Skin epidermis (tissue), 12 donors: ENCODE results near the gene EEF2K.
A peak's percentile ranks its signal among the peaks of the same experiment; 100 is the strongest.
"Not testable (repeated sequence)": the region's sequence is repeated elsewhere in the genome, so short reads cannot be mapped to it uniquely, and the experiment has no call there.

ENCODE experiments used
- H3K27ac ChIP-seq, 21 experiments: fragments of 200-600 bp; sonication (generic) in 11 of 21; one replicate each; pipeline ENCODE4 v1.5.0; 2020; ENCODE audit warnings: mild to moderate bottlenecking in 3 of 21, inconsistent platforms in 2 of 21, moderate library complexity in 2 of 21
- H3K4me3 ChIP-seq, 7 experiments: fragments of 200-600 bp; sonication (generic) in 2 of 7; one replicate each; pipeline ENCODE4 v1.5.0; 2020; ENCODE audit warnings: inconsistent platforms in 2 of 7, mild to moderate bottlenecking in 2 of 7, moderate library complexity in 1 of 7

Gene EEF2K

DNA sequence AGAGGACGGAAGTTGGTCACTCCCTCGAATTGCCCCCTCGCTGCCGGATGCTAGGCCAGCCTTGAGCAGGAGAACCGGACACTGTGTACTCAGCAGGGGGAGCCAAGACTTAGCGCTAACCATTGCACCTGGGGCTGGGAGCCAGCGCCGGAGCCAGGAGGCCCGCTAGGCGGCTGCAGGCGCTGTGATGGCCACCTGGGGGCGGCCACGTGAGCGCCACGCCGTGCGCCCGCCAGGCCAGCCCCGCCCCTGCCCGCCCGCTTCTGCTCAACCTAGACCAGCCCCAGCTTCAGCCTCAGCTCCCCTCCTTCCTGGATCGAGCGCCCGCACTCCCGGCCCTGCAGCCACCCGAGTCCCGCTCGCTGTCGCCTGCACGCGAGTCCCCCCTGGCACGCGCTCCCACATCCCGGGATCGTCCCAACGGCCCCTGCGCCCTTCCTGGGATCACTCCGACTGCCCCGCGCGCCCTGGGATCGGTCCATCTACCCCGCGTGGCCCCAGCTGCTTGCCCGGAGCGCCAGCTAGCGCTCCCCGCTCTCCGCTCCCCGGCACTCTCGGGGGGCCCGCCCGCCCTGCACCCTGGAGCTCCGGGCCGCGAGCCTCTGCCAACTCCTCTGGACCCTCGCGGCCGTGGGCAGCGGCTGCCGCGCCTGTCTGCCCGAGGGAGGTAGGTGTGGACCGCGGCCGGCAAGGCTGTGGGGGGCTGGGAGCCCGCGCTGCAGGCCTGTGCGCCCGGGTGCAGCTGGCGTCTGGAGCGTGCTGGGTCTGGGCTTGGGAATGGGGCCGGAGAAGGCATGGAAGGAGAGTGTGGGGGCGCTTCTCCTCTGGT, at the start of gene EEF2K:
TSS of gene EEF2K (plus strand) at position 266 of the 829 bp plus-strand sequence. CDS start 19,452 bp downstream, outside the sequence.
- Histone ChIP-seq H3K4me3 (peak within 1 kb of the TSS; percentile 64 to 98 (median 92)), H3K27ac (peak within 1 kb of the TSS; percentile 81 to 98 (median 93))

DNA sequence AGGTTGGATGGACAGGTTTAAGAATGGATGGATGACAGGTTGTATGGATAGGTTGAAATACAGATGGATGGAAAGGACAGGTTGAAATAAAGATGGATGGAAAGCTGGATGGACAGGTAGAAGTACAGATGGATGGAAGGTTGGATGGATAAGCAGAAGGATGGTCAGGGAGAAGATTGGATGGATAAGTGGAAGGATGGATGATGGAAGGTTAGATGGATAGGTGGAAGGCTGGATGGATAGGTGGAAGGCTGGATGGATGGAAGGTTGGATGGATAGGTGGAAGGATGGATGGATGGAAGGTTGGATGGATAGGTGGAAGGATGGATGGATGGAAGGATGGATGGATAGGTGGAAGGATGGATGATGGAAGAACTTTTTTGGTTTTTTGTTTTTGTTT, 44.7 kb upstream of the EEF2K start:
- H3K4me3 ChIP-seq: no peak overlapping the region

DNA sequence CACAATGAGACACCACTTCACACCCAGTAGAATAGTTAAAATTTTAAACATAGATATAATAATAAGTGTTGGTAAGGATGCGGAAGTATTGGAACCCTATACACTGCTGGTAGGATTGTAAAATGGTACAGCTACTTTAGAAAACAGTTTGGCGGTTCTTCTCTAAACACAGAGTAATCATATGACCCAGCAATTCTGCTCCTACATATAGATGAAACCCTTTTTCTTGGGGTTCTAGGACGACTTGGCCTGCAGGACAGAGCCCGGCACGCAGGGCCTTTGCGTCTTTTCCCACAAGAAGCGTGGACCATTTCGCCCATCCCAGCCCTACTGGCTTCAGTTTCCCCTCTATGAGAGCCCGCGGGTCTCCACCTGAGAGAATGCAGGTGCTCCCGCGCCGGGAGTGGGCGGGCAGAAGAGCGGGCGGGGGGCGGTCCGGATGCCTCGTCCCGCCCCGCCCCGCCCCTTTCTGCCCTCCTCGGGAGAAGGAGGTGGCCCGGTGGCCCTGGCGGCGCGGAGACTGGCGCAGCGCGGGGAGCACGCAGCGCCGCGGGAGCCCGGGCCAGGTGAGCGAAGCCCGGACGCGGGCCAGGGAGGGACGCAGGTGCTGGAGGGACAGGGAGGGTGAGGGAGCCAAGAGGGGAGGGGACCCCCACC, 44.0 kb upstream of the EEF2K start, which contains the start of gene SDR42E2:
TSS of gene SDR42E2 (plus strand) at position 508 of the 657 bp plus-strand sequence. CDS start 3,077 bp downstream, outside the sequence.
- peak within 1 kb of the TSS in 2 of 7 experiments; percentile 1 to 8 for H3K4me3 ChIP-seq

More for the DNA sequence above, 44.7 kb upstream of the EEF2K start:
- H3K27ac ChIP-seq: no peak overlapping the region

DNA sequence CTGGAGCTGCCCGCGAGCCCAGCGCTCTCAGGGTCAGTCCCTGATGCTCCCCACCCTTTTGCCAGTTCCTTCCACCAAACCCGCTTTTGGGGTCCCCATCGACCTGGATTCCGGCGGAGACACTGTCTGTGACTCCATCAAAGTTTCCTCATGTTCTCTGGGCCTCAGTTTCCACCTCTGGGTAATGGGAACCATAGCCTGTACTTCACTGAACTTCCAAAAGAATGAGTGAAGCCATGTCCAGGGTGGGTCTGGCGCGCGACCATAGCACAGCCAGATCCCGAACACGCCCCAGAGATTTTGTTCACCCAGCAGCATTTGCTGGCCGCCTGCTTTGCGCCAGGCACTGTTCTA, 43.4 kb upstream of the EEF2K start:
- no peak overlapping the region for H3K27ac ChIP-seq
- H3K4me3 ChIP-seq: peak overlapping the region in 1 of 7 experiments; percentile 1

More for the DNA sequence above, 44.0 kb upstream of the EEF2K start, which contains the start of gene SDR42E2:
- H3K27ac ChIP-seq: no peak within 1 kb of the TSS

DNA sequence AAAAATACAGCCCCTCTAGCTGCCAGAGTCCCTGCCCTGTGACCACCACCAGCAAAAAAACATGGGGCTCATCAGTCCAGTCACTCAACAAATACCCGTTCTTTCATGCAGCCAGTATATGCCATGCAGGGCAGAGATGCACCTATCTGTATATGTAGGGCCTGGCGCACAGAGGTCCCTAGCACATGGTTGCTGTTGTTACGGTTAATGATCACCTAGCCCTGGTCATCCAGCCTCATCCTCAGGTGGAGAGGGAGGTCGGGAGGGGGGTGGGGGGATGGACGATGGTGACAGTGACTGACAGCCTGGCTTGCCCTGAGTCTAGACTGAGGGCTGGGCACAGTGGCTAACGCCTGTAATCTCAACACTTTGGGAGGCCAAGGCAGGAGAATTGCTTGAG, 42.3 kb upstream of the EEF2K start:
- H3K4me3 ChIP-seq: no peak overlapping the region
- H3K27ac ChIP-seq: no peak overlapping the region

DNA sequence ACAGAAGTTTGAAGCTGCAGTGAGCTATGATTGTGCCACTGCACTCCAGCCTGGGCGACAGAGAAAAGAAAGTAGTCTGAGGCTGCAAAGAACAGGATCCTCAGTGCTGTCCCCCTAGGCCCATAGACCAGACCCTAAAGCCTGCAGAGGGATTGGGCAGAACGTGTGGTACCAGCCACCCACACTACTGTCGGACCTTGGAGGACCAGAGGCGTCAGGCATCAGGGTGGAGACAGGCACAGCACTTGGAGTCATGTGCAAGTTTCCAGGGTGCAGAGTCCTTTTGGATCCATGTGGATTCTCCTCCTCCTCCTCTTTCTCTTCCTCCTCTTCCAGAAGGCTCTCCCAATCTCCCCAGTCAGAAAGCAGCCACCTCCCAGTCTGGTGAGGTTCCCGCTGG, 41.6 kb upstream of the EEF2K start:
- H3K4me3 ChIP-seq: no peak overlapping the region
- H3K27ac ChIP-seq: no peak overlapping the region

DNA sequence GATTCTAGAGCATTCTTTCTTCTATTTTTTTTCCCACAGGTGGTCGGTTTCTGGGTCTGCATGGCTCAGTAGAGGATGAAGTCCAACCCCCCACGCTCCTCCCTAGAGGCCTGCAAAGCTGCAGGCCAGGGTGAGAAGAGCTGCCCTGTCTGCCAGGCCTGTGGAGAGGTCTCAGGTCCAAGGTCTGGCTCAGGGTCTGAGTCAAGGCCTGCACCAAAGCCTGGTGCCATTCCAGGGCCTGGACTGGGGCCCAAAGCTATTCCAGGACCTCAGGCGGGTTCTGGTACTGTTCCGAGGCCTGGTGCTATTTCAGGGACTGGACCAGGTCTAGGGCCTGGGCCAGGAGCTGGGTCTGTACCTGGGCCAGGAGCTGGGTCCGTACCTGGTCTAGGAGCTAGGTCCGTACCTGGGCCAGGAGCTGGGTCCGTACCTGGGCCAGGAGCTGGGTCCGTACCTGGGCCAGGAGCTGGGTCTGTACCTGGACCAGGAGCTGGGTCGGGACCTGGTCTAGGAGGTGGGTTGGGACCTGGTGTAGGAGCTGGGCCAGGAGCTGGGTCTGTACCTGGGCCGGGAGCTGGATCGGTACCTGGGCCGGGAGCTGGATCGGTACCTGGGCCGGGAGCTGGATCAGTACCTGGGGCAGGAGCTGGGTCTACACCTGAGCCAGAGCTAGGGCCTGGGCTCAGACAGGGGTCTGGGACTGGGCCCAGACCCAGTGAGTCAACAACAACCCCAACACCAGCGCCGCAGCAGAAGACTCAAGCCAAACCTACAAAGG, 40.4 kb upstream of the EEF2K start:
- H3K27ac ChIP-seq: no peak overlapping the region
- no peak overlapping the region for H3K4me3 ChIP-seq

DNA sequence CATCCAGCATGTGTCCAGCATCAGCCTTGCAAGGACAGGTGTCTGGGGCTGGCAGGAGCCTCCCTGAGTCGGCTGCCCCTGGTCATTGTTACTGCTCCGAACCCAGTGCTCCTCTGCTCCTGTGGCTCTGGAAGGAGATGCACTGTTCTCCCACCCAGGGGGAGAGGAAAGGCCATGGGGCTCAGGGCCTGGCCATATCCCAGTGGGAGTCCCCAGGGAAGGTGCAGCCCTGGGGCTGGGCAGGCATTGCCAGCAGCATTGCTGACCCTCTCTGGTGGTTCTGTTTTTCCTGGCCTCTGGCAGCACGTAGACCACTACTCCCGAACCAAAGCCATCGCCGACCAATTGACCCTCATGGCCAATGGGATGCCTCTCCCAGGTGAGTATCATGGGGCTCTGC, 34.1 kb upstream of the EEF2K start:
- no peak overlapping the region for H3K27ac ChIP-seq

DNA sequence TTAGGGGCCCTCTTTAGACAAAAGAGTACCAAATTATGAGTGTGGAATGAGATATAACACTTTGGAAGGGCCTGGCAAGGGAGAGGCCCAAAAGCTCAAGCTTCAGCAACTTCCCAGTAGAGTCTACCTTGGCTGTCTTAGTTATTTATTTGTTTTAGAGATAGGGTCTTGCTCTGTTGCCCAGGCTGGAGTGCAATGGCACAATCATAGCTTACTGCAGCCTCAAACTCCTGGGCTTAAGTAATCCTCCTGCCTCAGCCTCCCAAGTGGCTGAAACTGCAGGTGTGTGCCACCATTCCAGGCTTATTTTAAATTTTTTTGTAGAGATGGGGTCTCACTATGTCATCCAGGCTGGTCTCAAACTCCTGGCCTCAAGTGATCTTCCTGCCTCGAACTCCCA, 33.4 kb upstream of the EEF2K start:
- not testable (repeated sequence) for H3K27ac ChIP-seq, H3K4me3 ChIP-seq

More for the DNA sequence above, 34.1 kb upstream of the EEF2K start:
- no peak overlapping the region for H3K4me3 ChIP-seq

DNA sequence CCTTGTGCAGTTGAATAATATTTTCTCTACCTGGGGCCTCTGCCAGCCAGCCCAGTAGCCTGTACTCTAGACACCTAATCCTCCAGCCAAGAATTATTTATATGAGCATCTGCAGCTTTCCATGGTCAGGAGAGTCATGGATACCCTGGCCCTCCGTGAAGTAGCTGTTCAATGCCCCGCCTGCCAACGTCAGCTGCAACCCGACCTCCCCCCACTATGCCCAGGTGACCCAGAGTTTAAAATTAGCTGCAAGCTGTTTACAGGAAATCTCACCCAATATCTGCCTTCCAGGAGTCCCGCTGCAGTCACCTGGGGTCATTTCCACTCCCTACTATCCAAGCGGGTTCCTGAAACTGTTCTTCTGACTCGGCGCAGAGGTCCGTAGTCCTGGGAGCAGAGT, 31.4 kb upstream of the EEF2K start:
- Histone ChIP-seq H3K4me3 (no peak overlapping the region), H3K27ac (no peak overlapping the region)

DNA sequence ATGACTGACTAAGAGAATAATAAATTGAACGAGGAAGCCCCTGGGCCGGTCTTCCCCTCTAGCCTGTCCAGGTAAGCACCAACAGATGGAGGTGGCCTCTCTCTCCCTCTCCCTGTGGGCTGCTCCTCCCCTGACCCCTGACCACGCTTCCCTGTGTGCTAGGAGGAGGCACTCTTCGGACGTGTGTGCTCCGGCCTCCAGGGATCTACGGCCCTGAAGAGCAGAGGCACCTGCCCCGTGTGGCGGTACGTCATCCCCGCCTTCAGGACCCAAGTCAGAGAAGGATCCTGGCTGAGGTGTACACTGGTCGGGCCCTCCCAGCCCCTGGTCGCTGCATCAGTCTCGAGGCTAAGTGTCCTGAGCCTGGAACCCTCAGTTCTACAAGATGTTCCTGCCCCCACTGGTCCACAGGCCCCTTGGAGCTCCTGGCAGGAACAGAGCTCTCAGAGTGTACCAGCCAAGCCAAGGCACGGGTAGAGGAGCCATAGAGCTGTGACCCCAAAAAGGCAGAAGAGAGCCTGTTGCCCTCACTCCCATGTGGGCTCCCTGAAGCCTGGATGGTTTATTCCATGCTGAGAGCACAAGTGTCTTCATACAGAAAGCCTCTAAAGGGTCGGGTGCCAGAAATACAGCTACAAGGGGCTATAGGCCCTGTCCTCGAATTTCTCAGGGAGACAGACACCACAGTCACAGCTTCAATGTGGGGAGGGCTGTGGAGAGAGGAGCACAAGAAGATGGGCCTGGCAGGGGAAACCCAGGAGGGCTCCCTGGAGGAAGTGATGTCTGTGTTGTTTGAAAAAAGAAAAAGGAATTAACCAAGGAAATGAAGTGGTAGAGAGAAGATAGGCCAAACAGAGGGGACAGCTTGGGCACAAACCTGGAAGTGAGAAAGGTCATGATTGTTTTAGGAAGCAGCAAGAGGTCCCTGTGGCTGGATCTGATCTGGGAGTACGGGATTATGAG, 27.8 kb upstream of the EEF2K start:
- no peak overlapping the region for H3K27ac ChIP-seq
- no peak overlapping the region for H3K4me3 ChIP-seq

DNA sequence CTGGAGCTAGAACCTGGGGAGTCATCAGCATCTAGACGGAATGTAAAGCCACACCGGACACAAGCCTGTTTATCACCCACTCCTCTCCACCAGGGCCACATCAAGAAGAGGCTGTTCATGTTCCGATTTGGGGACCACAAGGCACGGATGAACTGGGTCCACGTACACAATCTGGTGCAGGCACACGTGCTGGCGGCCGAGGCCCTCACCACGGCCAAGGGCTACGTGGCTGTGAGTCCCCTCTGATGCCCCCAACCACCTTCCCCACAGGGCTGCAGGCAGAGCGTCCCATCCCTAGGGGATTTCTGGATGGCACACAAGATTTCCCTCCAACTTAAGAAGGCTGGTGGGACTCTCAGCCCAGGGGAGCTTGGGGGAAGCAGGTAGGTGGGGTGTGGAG, 24.7 kb upstream of the EEF2K start:
- Histone ChIP-seq H3K27ac (no peak overlapping the region), H3K4me3 (no peak overlapping the region)

DNA sequence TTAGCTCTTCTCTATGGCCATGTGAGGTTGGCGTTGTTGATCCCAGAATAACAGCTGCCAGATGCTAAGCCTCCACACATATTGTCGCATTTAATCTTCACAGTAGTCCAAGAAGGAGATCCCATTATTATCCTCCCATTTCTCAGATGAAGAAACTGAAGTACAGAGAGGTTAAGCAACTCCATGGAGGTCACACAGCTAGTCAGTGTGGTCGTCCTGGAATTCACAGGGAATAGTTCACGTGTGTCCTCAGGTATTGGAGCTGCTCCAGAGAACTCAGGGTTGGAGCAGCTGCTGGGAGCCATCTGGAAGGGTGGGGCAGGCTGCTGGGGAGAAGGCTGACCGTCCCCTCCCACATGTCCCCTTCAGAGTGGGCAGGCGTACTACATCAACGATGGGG, 24.2 kb upstream of the EEF2K start:
- H3K27ac ChIP-seq: no peak overlapping the region
- no peak overlapping the region for H3K4me3 ChIP-seq

DNA sequence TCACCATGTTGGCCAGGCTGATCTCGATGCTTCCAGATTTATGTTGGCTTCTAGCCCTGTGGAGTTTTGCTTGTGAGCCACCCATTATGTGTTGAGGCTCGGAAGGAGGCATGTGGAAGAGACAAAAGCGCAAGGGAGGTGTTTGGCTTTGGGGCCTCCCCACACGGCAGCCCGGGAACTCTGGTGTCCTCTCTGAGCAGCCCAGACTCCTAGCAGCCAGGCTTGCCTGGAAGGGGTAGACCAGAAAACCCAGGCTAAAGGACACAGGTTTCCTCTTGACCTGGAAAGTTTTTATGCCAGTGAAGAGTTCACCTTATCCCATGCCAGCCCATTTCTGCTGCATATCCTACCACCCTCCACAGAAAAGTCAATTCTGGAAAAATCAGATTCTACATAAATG, 22.7 kb upstream of the EEF2K start:
- no peak overlapping the region for H3K4me3 ChIP-seq
- no peak overlapping the region for H3K27ac ChIP-seq

DNA sequence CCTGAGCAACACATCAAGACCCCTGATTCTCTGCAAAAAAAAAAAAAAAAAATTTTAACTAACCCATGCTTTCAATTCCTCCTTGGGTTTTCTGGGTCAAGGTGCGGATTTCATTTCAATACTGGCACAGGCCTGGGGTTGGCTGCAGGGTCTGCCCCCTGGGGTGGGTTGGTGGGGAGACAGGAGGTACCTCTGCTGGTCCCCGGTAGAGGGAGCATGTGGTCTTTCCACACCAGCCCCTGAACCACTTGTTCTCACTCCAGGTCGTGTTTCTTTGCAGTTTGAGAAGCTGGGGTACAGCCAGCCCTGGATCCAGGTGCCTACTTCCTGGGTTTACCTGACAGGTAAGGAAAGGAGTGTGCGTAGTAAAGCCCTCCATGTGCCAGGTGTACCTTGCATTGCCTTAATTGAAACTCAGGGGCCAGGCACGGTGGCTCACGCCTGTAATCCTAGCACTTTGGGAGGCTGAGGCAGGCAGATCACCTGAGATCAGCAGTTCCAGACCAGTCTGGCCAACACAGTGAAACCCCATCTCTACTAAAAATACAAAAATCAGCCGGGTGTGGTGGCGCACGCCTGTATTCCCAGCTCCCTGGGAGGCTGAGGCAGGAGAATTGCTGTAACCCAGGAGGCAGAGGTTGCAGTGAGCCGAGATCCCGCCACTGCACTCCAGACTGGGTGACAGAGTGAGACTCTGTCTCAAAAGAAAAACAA, 22.0 kb upstream of the EEF2K start:
- Histone ChIP-seq H3K4me3 (no peak overlapping the region), H3K27ac (no peak overlapping the region)

DNA sequence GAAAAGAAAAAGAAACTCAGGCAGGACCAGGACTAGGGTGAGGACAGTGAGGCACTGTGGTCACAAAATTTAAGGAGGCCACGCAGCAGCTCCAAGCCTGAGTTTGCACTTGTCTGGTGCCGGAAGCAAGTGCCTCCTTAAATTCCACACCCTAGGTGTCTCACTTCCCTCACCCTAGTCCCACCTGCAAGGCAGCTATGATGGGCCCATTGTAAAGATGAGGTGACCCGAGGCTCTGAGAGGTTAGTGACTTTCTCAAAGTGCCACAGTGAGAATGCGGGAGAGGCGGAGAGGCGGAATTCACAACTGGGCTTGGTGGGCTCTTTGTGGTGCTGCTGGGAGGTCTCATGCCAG, 21.5 kb upstream of the EEF2K start:
- no peak overlapping the region for H3K4me3 ChIP-seq
- H3K27ac ChIP-seq: no peak overlapping the region

DNA sequence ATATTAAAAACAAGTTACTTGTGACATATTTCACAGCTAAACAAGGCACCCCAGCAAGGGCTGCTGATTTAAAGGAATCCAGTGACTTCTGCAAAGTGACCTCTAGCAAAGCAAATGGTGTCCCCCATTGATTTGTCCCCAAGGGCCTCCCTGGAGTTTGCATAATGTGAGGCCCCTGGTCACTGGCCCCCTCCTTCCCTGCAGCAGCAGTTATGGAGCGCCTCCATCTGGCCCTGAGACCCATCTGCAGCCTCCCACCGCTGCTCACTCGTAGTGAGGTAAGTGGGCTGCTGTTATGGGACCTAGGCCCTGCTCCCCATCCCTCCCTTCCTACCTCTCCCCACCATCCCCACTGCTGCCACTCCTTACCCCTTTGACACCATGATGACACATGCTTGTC, 19.6 kb upstream of the EEF2K start:
- no peak overlapping the region for H3K27ac ChIP-seq
- H3K4me3 ChIP-seq: no peak overlapping the region

DNA sequence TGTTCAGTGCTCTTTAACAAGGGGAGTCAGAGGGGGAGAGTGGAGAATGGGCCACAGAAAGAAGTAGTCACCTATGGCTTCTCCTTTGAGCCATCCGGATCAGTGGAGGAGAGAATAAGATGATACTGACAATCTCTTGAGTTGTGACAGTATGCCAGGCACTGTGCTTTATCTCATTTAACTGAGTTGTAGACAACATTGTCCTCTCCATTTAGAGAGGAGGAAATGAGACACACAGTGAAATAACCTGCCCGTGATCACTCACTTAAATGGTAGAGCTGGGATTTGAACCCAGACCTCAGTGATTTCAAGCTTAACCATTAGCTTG, 17.8 kb upstream of the EEF2K start:
- H3K27ac ChIP-seq: peak overlapping the region in 10 of 21 experiments; percentile 14 to 96 (median 91)

More for the DNA sequence above, 17.8 kb upstream of the EEF2K start:
- no peak overlapping the region for H3K4me3 ChIP-seq
